Measurements from ENCODE around the gene FBXO34.
"Not testable (repeated sequence)": the region's sequence is repeated elsewhere in the genome, so short reads cannot be mapped to it uniquely, and the experiment has no call there.

FBXO34 gene

DNA sequence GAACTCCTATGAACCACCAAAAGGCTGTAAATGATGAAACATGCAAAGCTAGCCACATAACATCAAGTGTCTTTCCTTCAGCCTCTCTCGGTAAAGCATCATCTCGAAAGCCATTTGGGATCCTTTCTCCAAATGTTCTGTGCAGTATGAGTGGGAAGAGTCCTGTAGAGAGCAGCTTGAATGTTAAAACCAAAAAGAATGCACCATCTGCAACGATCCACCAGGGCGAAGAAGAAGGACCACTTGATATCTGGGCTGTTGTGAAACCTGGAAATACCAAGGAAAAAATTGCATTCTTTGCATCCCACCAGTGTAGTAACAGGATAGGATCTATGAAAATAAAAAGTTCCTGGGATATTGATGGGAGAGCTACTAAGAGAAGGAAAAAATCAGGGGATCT, 79.2 kb downstream of the FBXO34 start:
- DNase-seq = no peak

DNA sequence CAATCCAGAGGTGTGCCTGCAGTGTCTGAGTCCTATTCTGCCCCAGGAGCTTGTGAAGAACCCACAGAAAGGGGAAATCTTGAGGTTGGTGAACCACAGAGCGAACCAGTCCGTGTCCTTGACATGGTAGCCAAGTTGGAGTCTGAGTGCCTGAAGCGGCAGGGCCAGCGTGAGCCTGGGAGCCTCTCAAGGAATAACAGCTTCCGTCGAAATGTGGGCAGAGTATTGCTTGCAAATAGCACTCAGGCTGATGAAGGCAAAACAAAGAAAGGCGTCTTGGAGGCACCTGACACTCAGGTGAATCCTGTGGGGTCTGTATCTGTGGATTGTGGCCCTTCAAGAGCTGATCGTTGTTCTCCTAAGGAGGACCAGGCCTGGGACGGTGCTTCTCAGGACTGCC, 79.9 kb downstream of the FBXO34 start:
- DNase-seq = no peak

DNA sequence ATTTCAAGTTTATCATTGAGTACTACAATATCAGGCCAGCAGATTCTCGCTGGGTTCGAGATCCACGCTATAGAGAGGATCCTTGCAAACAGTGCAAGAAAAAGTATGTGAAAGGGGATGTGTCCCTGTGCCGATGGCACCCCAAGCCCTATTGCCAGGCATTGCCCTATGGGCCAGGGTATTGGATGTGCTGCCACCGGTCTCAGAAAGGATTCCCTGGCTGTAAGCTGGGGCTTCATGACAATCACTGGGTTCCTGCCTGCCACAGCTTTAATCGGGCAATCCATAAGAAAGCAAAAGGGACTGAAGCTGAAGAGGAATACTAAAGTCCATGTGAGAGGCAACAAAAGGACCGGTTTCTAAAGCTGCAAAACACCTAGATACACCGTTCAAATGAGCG, 81.0 kb downstream of the FBXO34 start:
- no peak for DNase-seq

DNA sequence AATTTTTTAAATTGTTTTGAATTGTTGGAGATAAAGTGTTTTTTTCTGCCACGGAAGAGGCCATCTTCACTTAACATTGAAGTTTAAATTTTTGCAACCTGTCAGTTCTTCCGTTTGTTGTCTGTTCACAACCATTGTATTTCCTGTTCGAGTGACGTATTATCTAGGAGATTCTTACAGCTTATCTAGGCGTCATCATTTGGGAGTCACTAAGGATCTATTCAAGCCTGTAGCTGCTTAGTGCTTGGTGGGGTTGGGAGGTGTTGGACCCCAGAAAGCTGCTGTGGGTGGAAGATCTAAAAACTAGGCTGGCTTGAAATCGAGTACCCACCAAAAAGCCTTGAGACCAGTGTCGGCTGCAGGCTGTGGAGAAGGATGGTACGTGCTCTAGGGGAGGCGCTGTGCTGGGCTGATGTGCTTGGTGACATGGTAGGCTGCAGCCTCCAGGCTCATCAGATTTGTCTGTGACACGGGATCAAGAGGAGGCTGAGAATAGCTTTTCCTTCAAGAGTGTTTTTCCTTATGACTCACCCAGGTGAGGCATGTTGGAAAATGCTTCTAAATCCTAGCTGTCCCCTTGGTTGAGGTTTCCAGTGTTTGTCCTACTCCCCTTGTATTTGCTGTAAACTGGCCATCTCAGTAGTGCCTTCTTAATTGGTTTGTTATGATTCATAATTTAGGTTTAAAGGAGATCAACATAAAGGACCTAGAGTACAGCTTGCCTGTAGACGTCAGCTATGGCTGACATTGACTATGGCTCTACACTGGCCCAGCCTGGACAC, 82.7 kb downstream of the FBXO34 start:
- no peak for DNase-seq

DNA sequence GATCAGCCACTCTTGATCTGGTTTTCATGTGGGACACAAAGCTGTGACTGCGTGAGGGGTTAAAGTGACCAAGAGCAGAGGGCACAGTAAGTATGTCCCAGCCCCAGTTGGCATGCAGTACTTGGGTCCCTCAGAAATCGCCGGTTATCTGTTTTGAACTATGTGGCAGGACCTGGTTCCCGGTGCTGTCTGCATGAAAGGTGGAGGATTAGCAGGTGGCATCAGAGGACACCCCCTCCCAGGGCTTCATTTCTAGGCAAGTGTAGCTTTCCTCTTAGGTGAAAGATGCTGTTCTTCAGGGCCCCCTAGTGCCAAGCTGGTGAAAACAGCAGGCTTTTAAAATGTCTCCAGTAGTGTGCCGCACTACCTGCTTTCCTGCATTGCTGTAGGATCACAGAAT, 83.3 kb downstream of the FBXO34 start:
- DNase-seq = peak; percentile 23

DNA sequence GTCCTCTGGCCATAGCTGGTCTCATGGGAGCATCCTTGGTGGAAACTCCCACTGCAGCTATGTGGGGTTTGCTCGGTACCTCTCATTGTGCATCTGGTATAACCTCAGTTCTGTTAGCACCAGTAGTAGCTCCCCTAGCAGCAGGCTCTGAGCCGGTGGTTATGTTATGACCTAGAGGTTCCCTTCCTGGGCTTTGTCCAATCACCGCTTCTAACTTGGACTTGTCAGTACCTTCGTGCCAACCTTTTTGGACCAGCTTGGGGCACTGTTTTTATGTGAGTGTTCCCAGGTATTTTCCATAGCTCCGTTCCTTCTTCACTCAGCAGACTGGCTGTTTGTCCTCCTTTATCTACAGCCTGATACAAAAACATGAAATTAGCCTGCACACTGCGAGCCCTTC, 84.7 kb downstream of the FBXO34 start:
- DNase-seq = no peak

DNA sequence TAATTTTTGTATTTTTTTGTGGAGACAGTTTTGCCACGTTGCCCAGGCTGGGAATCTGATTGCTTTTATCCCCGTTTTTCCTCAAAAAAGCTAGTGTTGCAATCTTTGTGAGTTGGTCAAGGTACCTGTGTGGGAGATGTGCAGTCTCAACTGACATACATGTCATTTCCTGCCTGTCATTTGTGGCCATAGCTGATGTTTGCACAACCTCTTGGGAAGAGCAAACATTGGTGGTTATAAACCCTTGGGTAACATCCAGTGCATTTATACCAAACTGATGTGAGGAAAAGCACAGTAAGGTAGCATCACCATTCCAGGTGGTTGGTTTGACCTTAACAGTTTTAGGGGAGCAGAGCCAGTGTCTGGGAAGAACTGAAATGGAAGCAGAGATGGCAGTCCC, 85.7 kb downstream of the FBXO34 start:
- DNase-seq = no peak

DNA sequence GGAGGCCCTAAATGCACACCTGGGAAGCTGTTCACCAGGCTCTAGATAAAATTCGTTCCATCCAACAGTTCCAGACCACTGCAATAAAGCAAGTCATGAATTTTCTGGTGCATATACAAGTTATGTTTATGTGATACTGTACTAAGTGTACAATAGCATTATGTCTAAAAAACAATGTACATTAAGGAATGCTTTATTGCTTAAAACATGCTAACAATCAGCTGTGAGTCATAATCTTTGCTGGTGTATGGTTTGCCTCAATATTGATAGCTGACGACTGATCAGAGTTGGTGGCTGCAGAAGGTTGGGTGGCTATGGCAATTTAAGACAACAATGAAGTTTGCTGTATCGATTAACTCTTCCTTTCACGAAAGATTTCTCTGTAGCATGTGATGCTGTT, 88.1 kb downstream of the FBXO34 start:
- DNase-seq = no peak

DNA sequence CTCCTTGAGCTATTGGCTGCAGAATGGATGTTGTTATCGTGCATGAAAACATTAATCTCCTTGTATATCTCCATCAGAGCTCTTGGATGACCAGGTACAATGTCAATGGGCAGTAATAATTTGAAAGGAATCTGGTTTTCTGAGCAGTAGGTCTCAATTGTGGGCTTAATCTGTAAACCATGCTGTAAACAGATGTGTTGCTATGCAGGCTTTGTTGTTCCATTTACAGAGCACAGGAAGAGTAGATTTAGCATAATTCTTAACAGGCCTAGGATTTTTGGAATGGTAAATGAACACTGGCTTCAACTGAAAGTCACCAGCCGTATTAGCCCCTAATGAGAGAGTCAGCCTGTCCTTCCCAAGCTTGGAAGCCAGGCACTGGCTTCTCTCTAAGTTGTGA, 90.0 kb downstream of the FBXO34 start:
- DNase-seq = no peak

DNA sequence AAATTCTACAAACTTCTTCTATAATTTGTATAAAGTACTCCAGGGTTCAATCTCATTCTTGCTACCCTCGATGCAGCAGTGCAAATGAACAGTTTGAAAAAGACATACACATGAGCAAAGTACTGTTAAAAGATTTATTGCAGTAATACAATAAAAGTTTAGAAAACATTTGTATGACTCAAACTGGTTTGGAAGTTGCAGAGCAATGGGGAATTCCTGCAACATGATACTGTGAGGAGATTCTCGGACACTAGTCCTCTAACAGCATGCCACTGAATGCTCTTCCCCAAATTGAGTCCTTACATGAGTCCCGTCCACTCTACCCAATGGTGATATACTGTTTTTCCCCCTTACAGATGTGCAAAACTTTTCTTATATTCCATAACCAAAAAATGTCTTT, 95.0 kb downstream of the FBXO34 start:
- DNase-seq = no peak

DNA sequence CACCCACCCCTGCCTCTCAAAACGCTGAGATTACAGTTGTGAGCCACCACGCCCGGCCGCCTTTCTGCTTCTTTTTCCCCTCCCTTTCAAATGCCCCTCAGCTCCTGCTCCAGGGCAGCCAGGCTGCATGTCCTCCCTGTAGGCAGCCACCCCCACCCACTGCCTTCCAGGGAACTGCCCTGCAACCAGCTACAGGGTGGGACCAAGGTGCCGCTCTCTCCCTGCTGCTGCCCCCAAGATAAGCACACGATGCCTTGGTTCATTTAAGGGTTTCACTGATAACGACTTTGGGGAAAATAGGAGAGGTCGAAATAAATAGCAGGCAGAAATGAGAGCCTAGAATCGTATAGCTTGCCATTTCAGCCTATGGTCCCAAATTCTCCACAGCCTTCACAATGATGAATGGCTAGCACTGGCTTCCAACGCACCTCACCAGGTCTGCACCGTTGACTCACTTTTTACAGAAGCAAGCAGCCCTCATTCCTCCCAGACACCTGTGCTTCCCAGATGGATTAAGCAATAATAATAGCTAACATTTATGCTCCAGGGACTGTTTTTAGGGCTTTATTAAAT, 99.7 kb downstream of the FBXO34 start:
- no peak for DNase-seq

DNA sequence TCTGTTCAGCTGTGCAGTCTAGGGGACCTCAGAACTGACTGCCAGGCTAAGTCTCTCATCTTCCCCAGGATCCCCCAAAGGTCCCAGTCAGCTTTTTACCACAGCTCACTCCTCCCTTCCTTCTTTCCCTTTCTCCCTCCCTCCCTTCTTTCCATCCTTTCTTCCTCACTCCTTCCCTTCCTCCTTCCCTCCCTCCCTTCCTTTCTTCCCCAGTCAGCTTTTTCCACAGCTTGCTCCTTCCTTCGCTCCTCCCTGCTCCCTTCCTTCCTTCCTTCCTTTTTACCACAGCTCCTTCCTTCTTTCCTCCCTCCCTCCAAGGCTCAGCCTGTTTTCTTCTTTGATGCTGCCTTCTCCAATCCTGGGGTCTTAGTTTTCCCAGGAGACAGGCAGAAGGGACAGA, 101.2 kb downstream of the FBXO34 start:
- no peak for DNase-seq

DNA sequence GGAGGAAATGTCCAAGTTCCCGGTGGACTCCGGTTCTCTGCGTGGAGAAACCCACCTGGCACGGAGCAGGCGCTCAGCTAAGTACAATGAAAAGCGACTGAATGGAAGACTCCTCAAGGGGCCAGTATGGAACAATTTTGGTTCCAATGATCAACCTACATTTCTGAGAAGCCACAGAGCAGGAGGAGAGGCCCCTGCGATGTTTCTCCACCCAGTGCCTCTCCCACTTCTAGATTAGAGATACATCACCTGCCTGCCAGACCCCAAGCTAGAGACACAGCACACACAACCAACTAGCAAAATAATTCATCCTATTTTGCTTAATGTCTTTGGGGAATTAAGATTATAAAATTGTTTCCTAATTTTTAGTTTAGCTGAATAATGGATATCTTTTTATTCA, 101.6 kb downstream of the FBXO34 start:
- no peak for DNase-seq

DNA sequence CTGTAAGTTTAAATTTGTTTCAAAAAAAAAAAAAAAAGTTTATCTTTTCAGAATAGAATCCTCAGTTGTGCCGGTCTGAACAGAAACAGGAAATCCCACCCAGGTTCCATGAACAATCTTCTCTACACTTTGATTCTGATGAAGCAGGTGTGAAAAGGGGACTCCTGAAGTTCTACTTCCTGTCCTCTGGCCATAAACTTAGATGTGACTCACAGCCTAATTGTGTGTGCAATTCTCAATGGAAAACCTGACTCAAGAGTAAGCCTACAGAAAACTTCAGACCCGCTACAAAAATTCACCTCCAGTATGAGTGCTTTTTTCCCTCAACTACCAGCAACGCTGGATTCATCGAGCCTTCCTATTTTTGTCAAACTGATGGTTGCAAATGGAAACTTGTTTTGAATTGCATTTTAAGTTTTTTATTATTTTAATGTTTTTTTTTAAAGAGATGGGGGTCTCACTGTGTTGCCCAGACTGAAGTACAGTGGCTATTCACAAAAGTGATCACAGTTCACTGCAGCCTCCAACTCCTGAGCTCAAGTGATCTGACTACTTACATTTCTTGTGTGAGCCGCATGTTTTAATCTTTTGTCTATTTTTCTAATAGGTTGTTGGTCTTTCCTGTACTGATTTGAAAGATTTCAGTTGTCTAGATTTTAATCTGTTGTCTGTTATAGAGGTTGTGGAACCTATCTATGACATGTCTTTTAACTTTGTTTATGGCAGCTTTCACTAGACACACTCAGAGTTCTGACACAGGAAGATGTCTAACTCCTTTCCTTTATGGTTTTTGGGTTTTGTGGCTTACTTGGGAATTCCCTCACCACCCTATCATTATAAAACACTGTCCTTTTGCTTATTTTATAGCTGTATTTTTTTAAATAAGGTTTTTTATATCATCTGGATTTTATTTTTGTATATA, 102.8 kb downstream of the FBXO34 start:
- DNase-seq = no peak

DNA sequence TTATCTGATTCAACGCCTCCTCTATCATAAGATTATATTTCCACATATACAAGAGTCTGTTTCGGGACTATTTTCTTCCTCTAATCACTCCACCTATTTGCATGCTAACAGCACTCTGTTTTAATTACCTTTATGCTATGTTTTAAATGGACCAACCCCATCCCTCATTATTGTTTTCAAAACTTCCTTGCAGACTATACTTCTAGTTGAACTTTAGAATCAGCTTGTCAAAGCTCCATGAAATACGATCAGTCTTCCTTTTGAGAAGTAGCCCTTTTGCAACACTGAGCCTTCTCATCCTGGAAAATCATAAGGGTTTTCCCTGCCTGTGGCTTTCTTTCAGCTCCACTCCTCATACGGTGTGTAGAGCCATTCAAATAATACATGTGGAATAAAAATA, 103.5 kb downstream of the FBXO34 start:
- DNase-seq = no peak

DNA sequence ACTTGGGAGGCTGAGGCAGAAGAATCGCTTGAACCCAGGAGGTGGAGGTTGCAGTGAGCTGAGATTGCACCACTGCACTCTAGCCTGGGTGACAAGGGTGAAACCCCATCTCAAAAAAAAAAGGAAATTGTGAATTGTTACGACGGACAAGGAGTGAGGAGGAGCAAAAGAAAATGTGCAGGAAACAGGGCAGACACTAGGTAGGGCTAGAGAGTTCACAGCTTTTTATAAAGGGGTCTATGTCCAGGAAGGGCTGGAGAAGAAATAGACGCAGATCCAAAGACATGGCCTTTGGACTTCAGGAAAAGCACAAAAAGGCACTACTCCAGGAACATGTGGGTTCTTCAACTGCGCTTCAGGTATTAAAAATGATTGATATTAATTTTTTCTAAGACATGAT, 106.0 kb downstream of the FBXO34 start:
- no peak for DNase-seq

DNA sequence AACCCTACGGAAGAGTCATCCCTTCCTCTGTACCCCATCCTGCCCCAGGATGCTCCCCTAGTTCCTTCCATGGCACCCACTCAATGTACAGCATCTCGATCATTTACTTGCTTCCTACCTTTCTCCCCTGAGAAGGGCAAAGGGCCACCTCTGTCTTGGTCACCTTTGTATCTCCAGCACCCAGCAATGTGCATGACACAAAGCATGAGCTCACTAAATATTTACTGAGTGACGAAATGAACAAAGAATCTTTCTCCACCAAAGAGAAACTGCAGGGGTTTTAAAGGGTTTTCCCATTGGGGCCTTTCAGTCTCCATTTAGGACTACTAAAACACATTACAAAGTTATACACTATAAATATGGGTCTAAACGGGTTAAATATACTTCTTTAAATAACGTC, 109.8 kb downstream of the FBXO34 start:
- no peak for DNase-seq

DNA sequence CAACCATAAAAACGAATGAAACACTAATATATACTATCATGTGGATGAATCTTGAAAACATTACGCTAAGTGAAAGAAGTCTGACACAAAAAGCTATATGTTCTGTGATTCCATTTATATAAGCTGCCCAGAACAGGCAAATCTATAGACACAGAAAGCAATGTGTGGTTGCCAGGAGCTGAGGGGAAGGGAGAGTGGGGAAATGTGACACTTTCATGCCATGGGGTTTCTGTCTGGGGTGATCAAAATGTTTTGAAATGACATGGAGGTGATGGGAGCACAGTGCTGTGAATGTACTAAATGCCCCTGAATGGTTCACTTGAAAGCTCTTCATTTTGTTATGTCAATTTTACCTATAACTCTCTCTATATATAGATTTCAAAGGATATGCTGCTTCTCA, 110.3 kb downstream of the FBXO34 start:
- DNase-seq = no peak

DNA sequence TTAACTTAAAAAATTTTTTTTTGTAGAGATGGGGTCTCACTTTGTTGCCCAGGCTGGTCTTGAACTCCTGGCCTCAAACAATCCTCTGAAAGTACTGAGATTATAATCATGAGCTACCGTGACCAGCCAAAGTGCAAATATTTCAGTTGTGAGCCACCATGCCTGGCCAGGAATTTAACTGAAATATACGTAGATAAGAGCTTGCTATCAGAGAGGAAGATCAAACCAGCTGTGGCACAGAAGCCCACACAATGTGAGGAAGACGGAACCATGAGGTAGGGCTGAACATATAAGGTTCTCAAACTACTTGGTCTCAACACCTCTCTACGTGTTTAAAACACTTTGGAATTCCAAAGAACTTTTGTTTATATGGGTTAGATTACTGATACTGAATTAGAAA, 111.3 kb downstream of the FBXO34 start:
- DNase-seq = no peak

DNA sequence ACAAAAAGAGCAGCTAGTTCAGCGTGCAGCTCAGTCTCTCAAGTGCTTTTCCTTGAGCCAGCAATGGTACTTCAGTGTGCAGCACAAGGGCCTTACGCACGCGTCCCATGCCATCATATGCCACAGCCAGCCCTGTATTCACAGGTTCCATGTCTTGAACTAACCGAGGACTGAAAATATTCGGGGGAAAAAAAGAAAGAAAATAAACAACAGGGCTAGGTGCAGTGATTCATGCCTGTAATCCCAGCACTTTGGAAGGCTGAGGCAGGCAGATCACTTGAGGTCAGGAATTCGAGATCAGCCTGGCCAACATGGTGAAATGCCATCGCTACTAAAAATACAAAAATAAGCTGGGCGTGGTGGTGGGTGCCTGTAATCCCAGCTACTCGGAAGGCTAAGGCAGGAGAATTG, 111.8 kb downstream of the FBXO34 start:
- not testable (repeated sequence) for DNase-seq

DNA sequence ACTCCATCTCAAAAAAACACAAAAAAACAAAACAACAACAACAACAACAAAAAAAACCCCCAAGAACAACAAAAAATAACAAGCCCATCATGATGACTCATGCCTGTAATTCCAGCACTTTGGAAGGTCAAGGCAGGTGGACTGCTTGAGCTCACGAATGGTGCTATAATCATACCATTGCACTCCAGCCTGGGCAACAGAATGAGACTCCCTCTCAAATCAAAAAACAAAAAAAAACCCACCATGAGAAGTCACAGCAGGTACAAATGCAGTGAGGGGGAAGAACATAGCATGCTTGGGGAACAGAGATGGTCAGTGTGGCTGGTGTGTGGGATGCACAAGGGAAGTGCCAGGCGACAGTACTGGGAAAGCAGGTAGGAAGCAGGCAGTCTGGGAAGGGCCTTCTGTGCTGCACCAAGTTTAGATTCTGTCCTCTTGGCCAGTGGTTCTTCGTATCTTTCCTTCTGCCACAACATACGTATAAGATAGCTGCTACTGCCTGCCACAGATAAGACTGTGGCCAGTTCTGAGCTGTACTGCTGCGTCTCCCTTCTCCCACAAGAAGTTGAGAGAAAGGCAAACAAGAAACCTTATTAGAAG, 112.4 kb downstream of the FBXO34 start:
- no peak for DNase-seq

DNA sequence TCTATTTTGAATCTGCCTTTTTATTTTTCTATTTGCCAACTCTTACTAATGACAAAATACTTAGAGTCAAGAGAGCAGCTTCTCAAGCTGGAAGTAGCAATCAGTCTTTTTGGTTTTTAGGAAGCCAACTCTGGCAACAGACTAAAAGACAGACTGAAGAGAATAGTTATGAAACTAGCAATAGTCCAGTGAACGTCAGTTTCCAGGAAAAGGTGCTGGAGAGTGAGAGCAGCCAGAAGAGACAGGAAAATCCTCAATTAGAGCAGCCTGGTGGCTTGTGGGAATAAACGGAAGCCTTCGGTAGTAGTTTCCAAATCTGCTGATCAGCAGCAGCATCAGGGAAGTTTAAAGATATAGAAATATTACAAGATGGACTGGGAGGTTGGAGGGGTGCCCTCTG, 113.3 kb downstream of the FBXO34 start:
- no peak for DNase-seq

DNA sequence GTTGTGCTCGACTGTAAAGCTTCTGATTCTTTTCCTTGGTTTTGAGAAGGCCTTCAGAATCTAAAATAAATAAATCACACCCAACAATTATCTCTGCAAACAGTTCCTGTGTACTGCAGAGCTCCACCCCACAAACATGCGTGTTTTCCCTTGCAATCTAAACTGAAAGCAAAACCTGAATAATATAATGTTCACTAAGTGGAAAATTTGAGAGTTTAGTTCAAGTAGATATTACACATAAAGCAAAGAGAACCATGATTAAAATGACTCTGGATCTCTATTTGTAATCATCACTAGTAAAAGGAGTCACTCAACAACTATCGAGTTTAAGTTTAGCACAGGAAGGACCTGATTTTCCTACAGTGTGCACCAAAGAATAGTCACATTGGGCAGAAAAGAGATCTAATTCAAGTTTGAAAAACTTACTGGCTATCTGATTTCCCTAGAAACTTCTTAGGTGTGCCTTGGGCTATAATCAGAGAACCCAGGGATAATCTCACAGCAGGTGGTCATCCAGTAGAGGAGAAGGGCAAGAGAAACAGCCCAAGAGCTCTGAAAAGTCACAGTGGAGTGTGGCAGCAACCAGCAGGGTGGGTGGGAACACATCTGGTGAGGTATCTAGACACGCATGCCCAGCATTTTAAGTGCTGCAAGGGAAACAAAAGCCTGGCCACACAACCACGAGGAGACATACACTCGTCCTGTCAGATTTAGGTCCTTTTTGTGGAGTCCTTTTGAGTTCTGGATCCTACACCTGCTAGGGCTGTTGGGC, 115.0 kb downstream of the FBXO34 start:
- DNase-seq = no peak

All from GF-D8 (cell line).